Measurements from ENCODE around the gene GLRX3. TPM values are rescaled to one million over a fixed set of nuclear protein-coding genes. Genes with fewer than 3 reads are reported as not detected.

The GLRX3 gene
- total and polyA plus RNA-seq, 2 of the 13 experiments (the other 11 are each of a cell fraction or from before 2014, with no cell fraction given): 91.4 to 135 TPM

DNA sequence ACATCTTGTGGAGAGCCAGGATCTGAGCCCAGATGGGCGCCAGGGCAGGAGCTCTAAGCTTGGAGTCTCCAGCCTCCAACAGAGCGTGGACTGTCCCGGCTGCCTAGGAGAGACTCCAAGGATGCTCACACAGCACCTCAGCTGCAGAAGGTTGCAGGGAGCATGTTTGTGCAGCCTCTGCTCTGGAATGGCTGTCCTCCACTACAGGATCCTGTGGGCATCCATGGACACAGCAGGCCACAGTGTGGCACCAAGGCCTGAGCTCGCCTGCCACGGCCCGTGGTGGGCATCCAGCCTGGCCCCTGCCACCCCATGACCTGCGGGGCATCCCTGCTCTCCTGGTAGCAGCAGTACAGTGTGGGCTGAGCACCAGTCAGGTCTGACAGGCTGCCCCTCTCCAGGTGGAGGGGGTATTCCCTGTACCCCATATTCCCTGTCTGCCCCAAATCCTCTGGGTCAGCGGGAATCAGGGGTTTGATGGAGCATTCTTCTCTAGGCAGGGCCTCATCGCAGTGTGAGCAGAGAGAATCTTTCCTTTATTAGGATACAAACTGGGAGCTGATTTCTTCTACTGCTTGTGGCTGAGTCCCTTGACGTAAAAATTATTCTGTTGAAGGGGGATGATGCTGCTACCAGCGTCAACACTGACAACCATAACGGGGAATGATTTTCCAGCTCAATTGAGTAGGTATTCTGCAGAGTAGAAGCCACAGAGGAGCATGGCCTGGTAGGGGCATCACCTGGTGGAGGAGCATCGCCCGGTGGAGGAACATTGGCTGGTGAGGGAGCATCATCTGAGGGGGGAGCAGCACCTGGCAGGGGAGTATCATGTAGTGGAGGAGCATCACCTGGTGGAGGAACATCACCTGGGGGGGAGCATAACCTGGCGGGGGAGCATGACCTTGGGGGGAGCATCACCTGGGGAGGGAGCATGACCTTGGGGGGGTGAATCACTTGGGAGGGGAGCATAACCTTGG lies 60.6 kb downstream of the GLRX3 start (continued):
- TF ChIP-seq, protein P1, sequence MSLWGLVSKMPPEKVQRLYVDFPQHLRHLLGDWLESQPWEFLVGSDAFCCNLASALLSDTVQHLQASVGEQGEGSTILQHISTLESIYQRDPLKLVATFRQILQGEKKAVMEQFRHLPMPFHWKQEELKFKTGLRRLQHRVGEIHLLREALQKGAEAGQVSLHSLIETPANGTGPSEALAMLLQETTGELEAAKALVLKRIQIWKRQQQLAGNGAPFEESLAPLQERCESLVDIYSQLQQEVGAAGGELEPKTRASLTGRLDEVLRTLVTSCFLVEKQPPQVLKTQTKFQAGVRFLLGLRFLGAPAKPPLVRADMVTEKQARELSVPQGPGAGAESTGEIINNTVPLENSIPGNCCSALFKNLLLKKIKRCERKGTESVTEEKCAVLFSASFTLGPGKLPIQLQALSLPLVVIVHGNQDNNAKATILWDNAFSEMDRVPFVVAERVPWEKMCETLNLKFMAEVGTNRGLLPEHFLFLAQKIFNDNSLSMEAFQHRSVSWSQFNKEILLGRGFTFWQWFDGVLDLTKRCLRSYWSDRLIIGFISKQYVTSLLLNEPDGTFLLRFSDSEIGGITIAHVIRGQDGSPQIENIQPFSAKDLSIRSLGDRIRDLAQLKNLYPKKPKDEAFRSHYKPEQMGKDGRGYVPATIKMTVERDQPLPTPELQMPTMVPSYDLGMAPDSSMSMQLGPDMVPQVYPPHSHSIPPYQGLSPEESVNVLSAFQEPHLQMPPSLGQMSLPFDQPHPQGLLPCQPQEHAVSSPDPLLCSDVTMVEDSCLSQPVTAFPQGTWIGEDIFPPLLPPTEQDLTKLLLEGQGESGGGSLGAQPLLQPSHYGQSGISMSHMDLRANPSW (CRISPR knock-in tag; IDR thresholded peaks at IDR 0.05; ENCODE audit: borderline replicate concordance): no peak
- TF ChIP-seq CCAR2 (optimal IDR thresholded peaks at IDR 0.05; ENCODE audit: low read depth, low read length) (no peak), NFYC (CRISPR knock-in tag; IDR thresholded peaks at IDR 0.05) (no peak), SUZ12 (IDR thresholded peaks at IDR 0.05; ENCODE audit: low read depth, low read length) (no peak), ELF1 (CRISPR knock-in tag; IDR thresholded peaks at IDR 0.05) (no peak)
- TF ChIP-seq, protein P2, sequence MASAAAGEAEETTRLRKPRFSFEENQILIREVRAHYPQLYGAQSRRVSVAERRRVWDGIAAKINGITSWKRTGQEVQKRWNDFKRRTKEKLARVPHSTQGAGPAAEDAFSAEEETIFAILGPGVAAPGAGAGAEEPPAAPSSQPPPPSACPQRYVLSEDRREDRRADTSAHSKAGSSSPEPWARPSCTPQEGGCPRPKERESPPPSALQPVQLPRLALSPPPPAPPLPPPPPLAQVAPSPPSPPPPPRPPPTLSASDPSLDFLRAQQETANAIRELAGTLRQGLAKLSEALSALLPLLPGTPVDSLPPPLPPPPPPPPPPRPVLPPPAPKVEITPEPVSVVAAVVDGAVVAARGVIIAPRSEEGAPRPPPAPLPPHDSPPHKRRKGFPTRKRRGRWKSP (CRISPR knock-in tag; IDR thresholded peaks at IDR 0.05): no peak

DNA sequence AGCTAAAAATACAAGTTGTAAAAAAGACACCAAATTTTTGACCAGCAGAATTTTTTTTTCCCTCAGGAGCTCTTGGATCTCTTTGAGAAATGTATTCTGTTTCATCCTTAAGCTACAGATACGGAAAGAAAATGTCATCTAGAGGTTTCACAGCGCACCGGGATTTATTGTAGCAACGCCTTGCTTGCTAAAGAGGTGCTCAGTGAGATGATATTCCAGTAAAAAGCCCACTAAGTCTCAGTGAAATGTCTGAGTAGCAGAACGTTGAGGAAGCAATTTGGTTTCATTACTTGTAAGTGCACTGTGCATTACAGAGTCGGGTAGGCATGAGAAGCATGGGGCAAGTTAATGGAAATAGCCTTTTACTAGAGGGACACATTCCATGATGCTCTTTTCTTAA lies 62.5 kb downstream of the GLRX3 start:
- ATAC-seq (no peak), DNase-seq (ENCODE audit: low spot score) (no peak), FAIRE-seq (no peak)
- H3K79me2 ChIP-seq (ENCODE audit: insufficient read depth, low read length): no peaks in the 10 kb centered on the region
- H3K4me1 ChIP-seq (ENCODE audit: insufficient read depth, low read length): no peaks in the 10 kb centered on the region
- no peak overlapping the region for H3K27ac ChIP-seq (ENCODE audit: extremely low read length, insufficient read depth, low read length)
- in situ Hi-C loops (cut with HindIII; ENCODE audit: extremely low pct_ligation_motif_present, low pct_unique_long_range_greater_than_20kb): loop anchor here (25.0 kb wide), 1 partner anchor 1689 kb away; no protein-coding TSS in a partner anchor
- intact Hi-C loops (cut with micrococcal nuclease; ENCODE audit: unreplicated experiment): no loop called here
- ChIA-PET CTCF (ENCODE audit: low intra/inter-chr PET ratio, low total read pairs) (no interaction called here), POLR2A (no interaction called here)
- BruUV-seq (replicated peaks): no TSS peak
- H3K27me3 ChIP-seq (ENCODE audit: control insufficient read depth in 1 of 2, insufficient read depth in 2 of 2, low read length in 2 of 2): no peaks in the 10 kb centered on the region; a peak in 1 of 5 replicates
- H3K9ac ChIP-seq (ENCODE audit: insufficient read depth, low read depth, low read length): no peak overlapping the region
- 71% methylated on average over 6 of the region's 6 CpGs for WGBS (ENCODE audit: low lambda C conversion rate)
- H3K9me3 ChIP-seq (ENCODE audit: low read length): no peaks in the 10 kb centered on the region
- TF ChIP-seq, protein P3, sequence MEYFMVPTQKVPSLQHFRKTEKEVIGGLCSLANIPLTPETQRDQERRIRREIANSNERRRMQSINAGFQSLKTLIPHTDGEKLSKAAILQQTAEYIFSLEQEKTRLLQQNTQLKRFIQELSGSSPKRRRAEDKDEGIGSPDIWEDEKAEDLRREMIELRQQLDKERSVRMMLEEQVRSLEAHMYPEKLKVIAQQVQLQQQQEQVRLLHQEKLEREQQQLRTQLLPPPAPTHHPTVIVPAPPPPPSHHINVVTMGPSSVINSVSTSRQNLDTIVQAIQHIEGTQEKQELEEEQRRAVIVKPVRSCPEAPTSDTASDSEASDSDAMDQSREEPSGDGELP (IDR thresholded peaks at IDR 0.05; ENCODE audit: borderline replicate concordance, low read depth): no peak
- TF ChIP-seq ZNF446 (CRISPR knock-in tag; IDR thresholded peaks at IDR 0.05) (no peak), ZSCAN22 (CRISPR knock-in tag; IDR thresholded peaks at IDR 0.05) (no peak), HNRNPH1 (optimal IDR thresholded peaks at IDR 0.05; ENCODE audit: low read depth, low read length) (no peak), MEF2D (CRISPR knock-in tag; IDR thresholded peaks at IDR 0.05) (no peak), HDAC1 (CRISPR knock-in tag; IDR thresholded peaks at IDR 0.05) (no peak), FOXP1 (IDR thresholded peaks at IDR 0.05) (no peak), FOXP1 (CRISPR knock-in tag; IDR thresholded peaks at IDR 0.05) (no peak), ZNF24 (IDR thresholded peaks at IDR 0.05) (no peak), LCORL (IDR thresholded peaks at IDR 0.05) (no peak), LCORL (CRISPR knock-in tag; IDR thresholded peaks at IDR 0.05) (no peak), MED13 (CRISPR knock-in tag; IDR thresholded peaks at IDR 0.05) (no peak)
- no peak overlapping the region for H3K4me2 ChIP-seq (ENCODE audit: low read depth, low read length)
- no peak overlapping the region for H2AFZ ChIP-seq (ENCODE audit: low read length)
- no peaks in the 10 kb centered on the region for H3K36me3 ChIP-seq (replicated peaks in 1 of 2; ENCODE audit: control insufficient read depth in 1 of 2, insufficient read depth in 2 of 2, low read length in 2 of 2)
- H3K4me3 ChIP-seq (replicated peaks in 1 of 3; ENCODE audit: insufficient read depth in 1 of 3, low read depth in 2 of 3, low read length in 3 of 3): no peak overlapping the region
- H4K20me1 ChIP-seq (ENCODE audit: insufficient read depth, low read length): 0 out of 2 replicates have a peak, but pooled peaks cover 2% of the 10 kb centered on the region

Data from HepG2 (cell line).